GM21576 (cell line): Measurements from ENCODE around the gene ITGAX.
"Not testable (repeated sequence)": the region's sequence is repeated elsewhere in the genome, so short reads cannot be mapped to it uniquely, and the experiment has no call there.

Experiments
- ATAC-seq: cut with Tn5 transposase; IDR thresholded peaks from one replicate; pipeline ENCODE4 v1.9.1; 2021; ENCODE audit warnings: mild to moderate bottlenecking, moderate library complexity; ENCODE audit not compliant: unreplicated experiment

The ITGAX gene

GRCh38 chr16:31404353-31405064 lies 49.5 kb downstream of the ITGAX start:
- ATAC-seq, result no peak

GRCh38 chr16:31407406-31407805 lies 52.4 kb downstream of the ITGAX start:
- no peak for ATAC-seq

- no peak for ATAC-seq
These were observed 54.5 kb downstream of the ITGAX start for GRCh38 chr16:31409433-31409832.

DNA sequence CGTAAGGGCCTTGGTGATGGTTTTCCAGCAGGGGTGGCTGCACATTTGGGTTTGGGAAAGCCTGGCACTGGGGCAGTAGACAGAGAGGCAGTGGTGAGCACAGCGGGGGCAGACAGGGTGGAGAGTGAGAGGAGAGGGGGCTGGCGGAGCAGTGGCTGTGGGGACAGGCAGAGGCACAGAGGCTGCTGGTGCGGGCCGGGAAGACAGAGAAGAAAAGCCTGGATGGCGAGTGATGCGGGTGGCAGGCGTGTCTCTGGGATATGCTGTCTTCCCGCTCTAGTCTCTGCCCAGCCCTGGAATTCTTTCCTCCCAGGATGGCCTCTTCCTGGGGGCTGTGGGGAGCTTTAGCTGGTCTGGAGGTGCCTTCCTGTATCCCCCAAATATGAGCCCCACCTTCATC lies 55.1 kb downstream of the ITGAX start:
- ATAC-seq, result no peak

DNA sequence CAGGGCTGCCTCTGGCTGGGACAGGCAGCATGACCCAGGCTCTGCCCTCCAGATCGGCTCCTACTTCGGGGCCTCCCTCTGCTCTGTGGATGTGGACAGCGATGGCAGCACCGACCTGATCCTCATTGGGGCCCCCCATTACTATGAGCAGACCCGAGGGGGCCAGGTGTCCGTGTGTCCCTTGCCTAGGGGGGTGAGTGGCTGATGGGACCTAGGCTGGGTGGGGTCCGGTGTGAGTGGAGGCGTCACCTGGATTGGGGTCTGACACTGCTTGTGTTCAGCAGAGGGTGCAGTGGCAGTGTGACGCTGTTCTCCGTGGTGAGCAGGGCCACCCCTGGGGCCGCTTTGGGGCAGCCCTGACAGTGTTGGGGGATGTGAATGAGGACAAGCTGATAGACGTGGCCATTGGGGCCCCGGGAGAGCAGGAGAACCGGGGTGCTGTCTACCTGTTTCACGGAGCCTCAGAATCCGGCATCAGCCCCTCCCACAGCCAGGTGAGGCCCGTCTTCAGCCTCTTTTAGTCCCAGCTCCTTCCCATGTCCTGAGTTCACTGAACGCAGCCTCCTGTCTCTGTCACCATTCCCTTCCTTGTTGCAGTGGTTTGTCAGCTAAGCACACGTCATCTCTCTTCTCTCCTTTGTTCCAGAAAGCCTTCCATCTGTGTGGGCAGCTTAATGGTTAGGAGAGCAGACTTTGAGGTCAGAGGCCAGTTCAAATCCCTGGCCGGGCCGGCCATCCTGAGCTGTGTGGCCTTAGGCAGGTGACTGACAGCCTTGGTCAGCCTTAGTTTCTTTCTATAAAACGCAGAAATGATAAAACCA lies 56.3 kb downstream of the ITGAX start:
- ATAC-seq, result no peak

- ATAC-seq, result no peak
These were observed 57.8 kb downstream of the ITGAX start for GRCh38 chr16:31412750-31413149.

GRCh38 chr16:31413381-31413780 lies 58.4 kb downstream of the ITGAX start:
- ATAC-seq, result no peak

GRCh38 chr16:31413943-31414342 lies 59.0 kb downstream of the ITGAX start:
- ATAC-seq, result no peak

DNA sequence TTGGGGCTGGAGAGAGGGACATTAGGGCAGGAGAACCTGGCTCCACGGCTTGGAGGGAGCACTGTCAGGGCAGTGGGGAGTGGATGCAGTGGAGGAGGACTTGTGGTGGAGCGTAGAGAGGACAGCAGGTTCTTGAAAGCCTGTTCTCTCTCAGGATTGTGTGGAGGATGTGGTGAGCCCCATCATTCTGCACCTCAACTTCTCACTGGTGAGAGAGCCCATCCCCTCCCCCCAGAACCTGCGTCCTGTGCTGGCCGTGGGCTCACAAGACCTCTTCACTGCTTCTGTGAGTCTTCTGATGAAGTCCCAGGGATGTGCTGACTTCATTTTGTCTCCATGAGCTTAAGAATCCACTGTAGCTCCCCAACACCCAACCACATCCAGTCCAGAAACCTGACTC lies 59.7 kb downstream of the ITGAX start:
- ATAC-seq, result no peak

DNA sequence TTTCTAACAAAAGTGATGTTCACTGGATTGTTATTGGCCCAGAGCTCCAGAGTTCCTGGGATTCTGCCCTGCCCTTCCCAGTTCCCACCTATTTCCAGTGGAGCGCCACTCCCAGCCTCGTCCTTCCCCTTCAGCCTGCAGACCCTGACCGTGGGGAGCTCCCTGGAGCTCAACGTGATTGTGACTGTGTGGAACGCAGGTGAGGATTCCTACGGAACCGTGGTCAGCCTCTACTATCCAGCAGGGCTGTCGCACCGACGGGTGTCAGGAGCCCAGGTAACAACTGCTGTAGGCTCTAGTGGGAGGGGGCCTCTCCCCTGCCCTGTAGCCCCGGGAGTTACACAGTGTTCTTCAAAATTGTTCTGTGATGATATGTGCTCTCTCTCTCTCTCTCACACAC lies 61.4 kb downstream of the ITGAX start:
- no peak for ATAC-seq

DNA sequence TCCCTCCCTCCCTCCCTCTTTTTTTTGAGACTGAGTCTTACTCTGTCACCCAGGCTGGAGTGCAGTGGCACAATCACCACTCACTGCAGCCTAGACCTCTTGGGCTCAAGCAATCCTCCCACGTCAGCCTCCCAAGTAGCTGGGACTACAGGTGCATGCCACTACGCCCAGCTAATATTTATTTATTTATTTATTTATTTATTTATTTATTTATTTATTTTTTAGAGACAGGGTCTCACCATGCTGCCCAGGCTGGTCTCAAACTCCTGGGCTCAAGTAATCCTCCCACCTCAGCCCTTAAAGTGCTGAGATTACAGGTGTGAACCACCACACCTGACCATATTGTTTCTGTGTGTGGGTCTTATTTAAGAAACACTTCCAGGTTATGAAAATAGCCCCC lies 62.1 kb downstream of the ITGAX start:
- ATAC-seq, result not testable (repeated sequence)

GRCh38 chr16:31417916-31418315 lies 62.9 kb downstream of the ITGAX start:
- no peak for ATAC-seq

DNA sequence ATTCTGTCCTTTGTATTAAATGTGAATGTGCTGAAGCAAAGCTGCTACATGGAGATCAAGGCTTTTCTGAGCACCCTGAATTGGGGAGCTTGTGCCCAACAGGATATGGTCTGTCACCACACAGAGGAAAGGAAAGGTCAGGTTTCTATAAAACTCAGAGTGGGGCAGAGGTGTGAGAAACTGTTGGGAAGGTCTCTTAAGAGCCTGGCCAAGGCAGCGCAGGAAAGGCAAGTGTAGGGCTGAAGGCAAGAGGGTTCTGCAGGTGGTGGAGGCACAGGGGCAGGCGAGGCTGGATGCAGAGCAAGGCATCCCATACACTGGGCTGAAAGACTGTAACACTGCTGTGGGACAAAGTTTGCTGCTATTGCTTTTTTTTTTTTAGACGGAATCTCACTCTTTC lies 65.1 kb downstream of the ITGAX start:
- ATAC-seq, result no peak

DNA sequence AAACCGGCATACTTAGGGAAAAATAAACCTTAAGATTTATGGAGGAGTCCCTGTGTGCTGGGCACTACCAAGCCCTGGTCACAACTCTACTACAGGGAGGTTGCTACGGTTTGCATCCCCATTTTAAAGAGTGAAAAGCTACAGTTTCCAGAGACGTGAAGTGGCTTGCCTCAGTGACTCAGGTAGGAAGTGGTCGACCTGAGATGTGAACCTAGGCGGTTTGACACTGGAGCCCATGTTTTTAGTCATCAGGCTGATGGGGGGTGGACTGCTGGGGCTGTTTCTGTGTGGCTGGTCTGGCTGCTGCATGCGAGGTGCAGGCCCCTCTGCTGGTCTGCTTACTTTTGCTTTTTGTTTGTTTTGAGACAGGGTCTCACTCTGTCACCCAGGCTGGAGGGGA lies 66.6 kb downstream of the ITGAX start:
- no peak for ATAC-seq

DNA sequence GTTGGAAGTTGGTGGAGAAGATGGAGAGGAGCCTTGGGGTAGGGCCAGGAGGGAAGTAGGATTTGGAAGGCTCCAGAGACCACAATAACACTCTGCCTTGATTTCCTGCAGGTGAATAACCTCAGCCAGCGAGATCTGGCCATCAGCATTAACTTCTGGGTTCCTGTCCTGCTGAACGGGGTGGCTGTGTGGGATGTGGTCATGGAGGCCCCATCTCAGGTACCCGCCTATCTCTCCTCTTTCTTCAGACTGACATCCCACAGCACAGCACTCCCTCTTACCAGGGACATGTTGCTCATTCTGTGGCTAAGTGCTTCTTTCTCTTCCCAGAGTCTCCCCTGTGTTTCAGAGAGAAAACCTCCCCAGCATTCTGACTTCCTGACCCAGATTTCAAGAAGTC lies 68.3 kb downstream of the ITGAX start:
- ATAC-seq, result no peak

DNA sequence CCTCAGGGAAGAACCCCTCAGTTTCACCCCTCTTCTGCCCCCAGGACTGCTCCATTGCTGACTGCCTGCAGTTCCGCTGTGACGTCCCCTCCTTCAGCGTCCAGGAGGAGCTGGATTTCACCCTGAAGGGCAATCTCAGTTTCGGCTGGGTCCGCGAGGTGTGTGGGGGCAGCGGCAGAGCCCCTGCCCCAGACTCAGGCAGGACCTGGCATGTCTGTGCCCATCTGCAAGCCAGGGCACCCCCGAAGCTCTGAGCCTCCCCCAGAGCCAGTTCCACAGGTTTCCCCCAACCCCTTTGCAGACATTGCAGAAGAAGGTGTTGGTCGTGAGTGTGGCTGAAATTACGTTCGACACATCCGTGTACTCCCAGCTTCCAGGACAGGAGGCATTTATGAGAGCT lies 68.8 kb downstream of the ITGAX start:
- no peak for ATAC-seq

- ATAC-seq, result no peak
These were observed 72.7 kb downstream of the ITGAX start for GRCh38 chr16:31427441-31428278.

GRCh38 chr16:31428279-31428597 lies 73.3 kb downstream of the ITGAX start, which contains the start of gene COX6A2:
Gene COX6A2, minus strand, starts transcription at chr16:31428360. Its CDS starts 35 bp downstream, at chr16:31428325.
- ATAC-seq, result no peak

GRCh38 chr16:31428638-31429247 lies 73.8 kb downstream of the ITGAX start:
- no peak for ATAC-seq

DNA sequence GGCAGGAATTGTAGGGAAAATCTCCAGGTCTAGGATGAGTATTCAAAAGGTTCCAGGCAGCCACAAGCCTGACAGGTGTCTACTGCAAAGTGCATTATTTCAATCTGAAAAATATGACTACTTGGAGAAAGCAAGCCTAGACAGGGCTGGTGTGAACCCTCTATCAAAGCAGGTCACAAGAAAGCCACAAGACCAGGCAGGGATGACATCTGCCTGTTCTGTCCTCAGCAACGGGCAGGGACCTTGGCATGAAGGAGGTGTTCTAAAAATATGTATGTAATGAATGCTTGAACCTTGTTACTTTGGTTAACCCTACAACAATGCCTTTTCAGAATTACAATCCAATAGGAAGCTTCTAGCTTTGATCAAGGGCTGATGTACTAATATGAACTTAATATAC lies 74.3 kb downstream of the ITGAX start:
- no peak for ATAC-seq

DNA sequence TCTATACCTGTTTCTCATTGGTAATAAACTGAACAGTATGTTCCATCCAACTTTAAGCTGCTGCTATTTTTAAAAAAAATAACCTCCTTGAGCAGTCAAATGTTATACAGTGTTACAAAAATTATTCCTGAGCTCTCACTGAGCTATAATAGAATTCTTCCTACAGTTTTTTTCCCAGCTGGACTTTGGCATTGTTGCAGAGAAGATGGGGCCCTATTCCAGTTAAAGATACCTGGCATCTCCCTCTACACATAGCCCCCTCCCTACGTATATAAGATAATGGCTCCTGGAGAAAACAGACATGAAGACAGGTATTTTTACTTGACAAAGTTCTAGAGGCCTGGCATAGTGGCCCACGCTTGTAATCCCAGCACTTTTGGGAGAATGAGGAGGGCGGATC lies 74.8 kb downstream of the ITGAX start:
- ATAC-seq, result no peak
